IMR-90 (cell line): ENCODE data around the gene KLHL2. TPM values are rescaled to one million over a fixed set of nuclear protein-coding genes. Genes with fewer than 3 reads are reported as not detected.

ENCODE experiments used
- ATAC-seq: fragments of 200-7000 bp; cut with Tn5 transposase; 2 replicates; pipeline ENCODE4 v1.9.1; 2020; ENCODE audit warnings: low read depth, mild to moderate bottlenecking, moderate library complexity
- BruUV-seq: library from RNA; stranded (reverse); fragments of 400-500 nt; replicated peaks from 2 replicates; lab custom pipeline; 2021; lab: Mats Ljungman, UMichigan
- CTCF ChIA-PET: fragments of 300-600 bp; formaldehyde crosslinking; extraction: SDS; loops from one replicate; lab custom pipeline; 2021; ENCODE audit warnings: antibody characterized with exemption; lab: Yijun Ruan, JAX
- POLR2A ChIA-PET: fragments of 300-600 bp; sonication (Branson Sonifier 250); formaldehyde crosslinking; loops from one replicate; lab custom pipeline; 2022; ENCODE audit warnings: antibody characterized with exemption; ENCODE audit not compliant: unreplicated experiment; lab: Charles Lee
- DNase-seq: peaks from one replicate; pipeline ENCODE4 v3.0.0; 2013
- H2AFZ ChIP-seq: replicated peaks from 2 replicates; pipeline ENCODE3; 2013; ENCODE audit warnings: low read length, mild to moderate bottlenecking; ENCODE audit not compliant: poor library complexity
- H2AK5ac ChIP-seq: 2 replicates; pipeline ENCODE4 v1.6.1; 2013; ENCODE audit warnings: low read depth, low read length, inconsistent platforms
- H2AK9ac ChIP-seq: replicated peaks from 2 replicates; pipeline ENCODE3; 2013; ENCODE audit warnings: mild to moderate bottlenecking, low read depth, low read length, moderate library complexity; ENCODE audit not compliant: poor library complexity
- H2BK120ac ChIP-seq: 2 replicates; pipeline ENCODE4 v1.6.1; 2013; ENCODE audit warnings: low read depth, low read length, inconsistent platforms
- H2BK15ac ChIP-seq: 3 replicates; pipeline ENCODE4 v1.6.1; 2013; ENCODE audit warnings: low read depth, low read length, inconsistent platforms
- H2BK20ac ChIP-seq: 2 replicates; pipeline ENCODE4 v1.6.1; 2013; ENCODE audit warnings: low read depth, mild to moderate bottlenecking, inconsistent platforms, low read length, moderate library complexity
- H2BK5ac ChIP-seq: 2 replicates; pipeline ENCODE4 v1.6.1; 2013; ENCODE audit warnings: mild to moderate bottlenecking, low read depth, low read length, inconsistent platforms; ENCODE audit not compliant: poor library complexity, severe bottlenecking
- H3K14ac ChIP-seq: replicated peaks from 2 replicates; pipeline ENCODE4 v1.6.1; 2013; ENCODE audit warnings: low read depth, low read length, inconsistent platforms
- H3K18ac ChIP-seq: 2 replicates; pipeline ENCODE4 v1.6.1; 2013; ENCODE audit warnings: low read depth, low read length, control low read depth
- H3K23ac ChIP-seq: 2 replicates; pipeline ENCODE4 v1.6.1; 2013; ENCODE audit warnings: low read depth, low read length, inconsistent platforms
- H3K27ac ChIP-seq: 2 replicates; pipeline ENCODE4 v1.5.1; 2013; ENCODE audit warnings: mild to moderate bottlenecking, control low read depth, low read length; ENCODE audit not compliant: insufficient read depth
- H3K27me3 ChIP-seq: 2 replicates; pipeline ENCODE4 v1.6.1; 2013; ENCODE audit warnings: low read length; ENCODE audit not compliant: control insufficient read depth, insufficient read depth
- H3K36me3 ChIP-seq: 2 replicates; pipeline ENCODE4 v1.6.1; 2013; ENCODE audit warnings: low read length, mixed read lengths; ENCODE audit not compliant: control insufficient read depth, insufficient read depth
- H3K4ac ChIP-seq: 2 replicates; pipeline ENCODE4 v1.6.1; 2013; ENCODE audit warnings: low read depth, low read length, inconsistent platforms
- H3K4me1 ChIP-seq: 2 replicates; pipeline ENCODE4 v1.6.1; 2013; ENCODE audit warnings: low read length, mixed read lengths; ENCODE audit not compliant: control insufficient read depth, insufficient read depth
- H3K4me2 ChIP-seq: 2 replicates; pipeline ENCODE4 v1.6.1; 2013; ENCODE audit warnings: low read depth, mild to moderate bottlenecking, control low read depth, low read length, moderate library complexity
- H3K4me3 ChIP-seq: 2 replicates; pipeline ENCODE4 v1.5.1; 2013; ENCODE audit warnings: low read depth, mild to moderate bottlenecking, control low read depth, low read length, moderate library complexity; ENCODE audit not compliant: insufficient read depth
- H3K56ac ChIP-seq: 2 replicates; pipeline ENCODE4 v1.6.1; 2013; ENCODE audit warnings: low read length, inconsistent platforms; ENCODE audit not compliant: insufficient read depth; ENCODE audit errors: extremely low read depth
- H3K79me1 ChIP-seq, 2 experiments: 2 replicates each; pipeline ENCODE4 v1.6.1; 2013; ENCODE audit warnings: low read length in 2 of 2, inconsistent platforms in 1 of 2, low read depth in 1 of 2
- H3K9ac ChIP-seq: 2 replicates; pipeline ENCODE4 v1.6.1; 2013; ENCODE audit warnings: low read depth, low read length, control low read depth
- H3K9me1 ChIP-seq: 2 replicates; pipeline ENCODE4 v1.6.1; 2013; ENCODE audit warnings: low read length, inconsistent platforms; ENCODE audit not compliant: insufficient read depth
- H3K9me3 ChIP-seq: 2 replicates; pipeline ENCODE4 v1.6.1; 2013; ENCODE audit warnings: low read length; ENCODE audit not compliant: control insufficient read depth, insufficient read depth
- H4K20me1 ChIP-seq: 2 replicates; pipeline ENCODE4 v1.6.1; 2013; ENCODE audit warnings: low read length, inconsistent platforms; ENCODE audit not compliant: insufficient read depth
- H4K5ac ChIP-seq: 2 replicates; pipeline ENCODE4 v1.6.1; 2013; ENCODE audit warnings: mild to moderate bottlenecking, low read depth, low read length, control low read depth
- H4K8ac ChIP-seq, 2 experiments: 2 replicates each; pipeline ENCODE4 v1.6.1; 2013; ENCODE audit warnings: low read depth in 2 of 2, low read length in 2 of 2, control low read depth in 1 of 2, inconsistent platforms in 1 of 2
- H4K91ac ChIP-seq: 2 replicates; pipeline ENCODE4 v1.6.1; 2013; ENCODE audit warnings: low read depth, low read length, inconsistent platforms; ENCODE audit not compliant: insufficient read depth
- BHLHE40 ChIP-seq: fragments of 150-350 bp; IDR thresholded peaks from 2 replicates; pipeline ENCODE4 v1.6.1; 2016; ENCODE audit warnings: mild to moderate bottlenecking, low read depth, low read length
- CEBPB ChIP-seq: IDR thresholded peaks from 2 replicates; pipeline ENCODE4 v1.6.1; 2012; ENCODE audit warnings: low read depth, low read length, improper control_type of control experiment
- MAFK ChIP-seq: IDR thresholded peaks from 2 replicates; pipeline ENCODE4 v1.6.1; 2012; ENCODE audit warnings: low read depth, low read length, improper control_type of control experiment
- MAZ ChIP-seq: IDR thresholded peaks from 2 replicates; pipeline ENCODE4 v1.6.1; 2012; ENCODE audit warnings: low read depth, mild to moderate bottlenecking, low read length, improper control_type of control experiment, moderate library complexity, borderline replicate concordance
- MXI1 ChIP-seq: IDR thresholded peaks from 2 replicates; pipeline ENCODE4 v1.6.1; 2012; ENCODE audit warnings: low read depth, mild to moderate bottlenecking, low read length, moderate library complexity, borderline replicate concordance
- NFE2L2 ChIP-seq: fragments of 150-350 bp; IDR thresholded peaks from 2 replicates; pipeline ENCODE4 v1.6.1; 2016; ENCODE audit warnings: low read depth, mild to moderate bottlenecking, low read length
- RAD21 ChIP-seq: IDR thresholded peaks from 2 replicates; pipeline ENCODE4 v1.6.1; 2012; ENCODE audit warnings: low read length, improper control_type of control experiment
- RCOR1 ChIP-seq: IDR thresholded peaks from 2 replicates; pipeline ENCODE4 v1.6.1; 2012; ENCODE audit warnings: mild to moderate bottlenecking, low read length, improper control_type of control experiment; ENCODE audit not compliant: insufficient replicate concordance
- RFX5 ChIP-seq: IDR thresholded peaks from 2 replicates; pipeline ENCODE4 v1.8.0; 2012; ENCODE audit warnings: low read depth, mild to moderate bottlenecking, low read length, moderate library complexity
- WGBS, 2 experiments: methylation state at CpG; one replicate each; pipeline versions ENCODE4 v1.1.5 to v1.1.7; 2013; ENCODE audit warnings: missing lambda C conversion rate in 2 of 2; ENCODE audit not compliant: insufficient read length in 1 of 2; ENCODE audit errors: extremely low coverage in 2 of 2; 5-methylcytosine and 5-hydroxymethylcytosine counted together
- dilution Hi-C: fragments of 300-500 bp; cut with HindIII; formaldehyde crosslinking; loops from one replicate; pipeline ENCODE4 v1.14.3; 2018; ENCODE audit warnings: low sequenced_read_pairs; ENCODE audit not compliant: unreplicated experiment
- in situ Hi-C: fragments of 300-500 bp; cut with MboI; formaldehyde crosslinking; loops from 3 replicates; pipeline ENCODE4 v1.14.3; 2019; ENCODE audit warnings: low sequenced_read_pairs, inconsistent platforms, mixed read lengths
- intact Hi-C: fragments of 100-400 bp; cut with micrococcal nuclease; formaldehyde crosslinking; loops from 2 replicates; pipeline ENCODE4 v1.10.0; 2022
- polyA plus RNA-seq, 3 experiments: library from polyadenylated mRNA; depleted of rRNA; stranded (reverse); fragments of >200 nt; gene quantifications; 2 replicates each; pipeline ENCODE4 v1.2.3, GENCODE V29; 2012; ENCODE audit warnings: low replicate concordance in 1 of 3
- total RNA-seq: library from RNA; depleted of rRNA; stranded (reverse); fragments of >200 nt; gene quantifications from 2 replicates; pipeline ENCODE4 v1.2.3, GENCODE V29; 2012
- TF ChIP-seq, protein P1 (sequence below): conservative IDR thresholded peaks from 2 replicates; pipeline ENCODE4 v1.5.1; 2012; ENCODE audit warnings: mild to moderate bottlenecking, low read depth, low read length, improper control_type of control experiment
- TF ChIP-seq, protein P2 (sequence below): fragments of 150-350 bp; IDR thresholded peaks from 2 replicates; pipeline ENCODE4 v1.6.1; 2017; ENCODE audit warnings: mild to moderate bottlenecking, antibody characterized with exemption, low read length, low read depth

KLHL2 gene
- total and polyA plus RNA-seq, 2 of the 4 experiments (the other 2 are of a cell fraction), result 11.0 to 12.4 TPM

DNA sequence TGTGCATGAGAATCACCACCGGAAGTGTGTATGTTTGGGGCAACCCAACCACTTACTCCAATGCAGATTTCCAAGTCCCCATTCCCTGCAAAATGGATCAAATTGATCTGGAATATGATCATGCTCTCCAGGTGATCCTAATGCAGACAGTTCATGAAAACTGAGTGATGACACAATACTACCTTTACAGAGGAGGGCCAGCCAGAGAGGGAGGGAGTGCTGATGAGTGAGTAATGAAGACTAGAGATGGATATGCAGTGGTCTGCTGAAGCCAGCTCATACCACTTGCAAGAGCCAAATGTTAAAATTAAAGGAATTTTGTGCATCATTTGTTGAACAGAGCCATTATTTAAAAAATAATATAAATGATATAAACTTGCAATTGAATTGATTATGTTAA is 161.2 kb downstream of the KLHL2 start:
- intact Hi-C loops, result no loop called here

More for the DNA sequence above, 161.2 kb downstream of the KLHL2 start:
- DNase-seq (no peak), ATAC-seq (no peak)
- dilution Hi-C loops (no loop called here), in situ Hi-C loops (no loop called here)
- Histone ChIP-seq H4K8ac (no peak overlapping the region), H2BK15ac (no peak overlapping the region), H4K20me1 (no peaks in the 10 kb centered on the region), H3K27me3 (no peaks in the 10 kb centered on the region), H3K4me1 (no peaks in the 10 kb centered on the region), H2AFZ (no peak overlapping the region), H3K14ac (no peak overlapping the region), H4K91ac (no peak overlapping the region), H2AK5ac (no peak overlapping the region), H2BK20ac (no peak overlapping the region), H2BK120ac (no peak overlapping the region), H2BK5ac (no peak overlapping the region), H3K9ac (no peak overlapping the region), H3K23ac (no peak overlapping the region), H3K56ac (no peak overlapping the region), H2AK9ac (no peak overlapping the region), H3K9me1 (no peaks in the 10 kb centered on the region), H3K79me1 (no peaks in the 10 kb centered on the region), H3K36me3 (no peaks in the 10 kb centered on the region), H3K4me2 (no peak overlapping the region), H4K5ac (no peak overlapping the region), H3K27ac (no peak overlapping the region), H3K4me3 (no peak overlapping the region), H3K18ac (no peak overlapping the region), H3K9me3 (no peaks in the 10 kb centered on the region), H3K4ac (no peak overlapping the region)
- ChIA-PET POLR2A (no interaction called here), CTCF (no interaction called here)
- no TSS peak for BruUV-seq
- WGBS, 2 experiments, result 89% methylated on average over 1 of the region's 1 CpG; no CpG with 5 or more reads in 1 of the 2 experiments
- TF ChIP-seq, protein P1, sequence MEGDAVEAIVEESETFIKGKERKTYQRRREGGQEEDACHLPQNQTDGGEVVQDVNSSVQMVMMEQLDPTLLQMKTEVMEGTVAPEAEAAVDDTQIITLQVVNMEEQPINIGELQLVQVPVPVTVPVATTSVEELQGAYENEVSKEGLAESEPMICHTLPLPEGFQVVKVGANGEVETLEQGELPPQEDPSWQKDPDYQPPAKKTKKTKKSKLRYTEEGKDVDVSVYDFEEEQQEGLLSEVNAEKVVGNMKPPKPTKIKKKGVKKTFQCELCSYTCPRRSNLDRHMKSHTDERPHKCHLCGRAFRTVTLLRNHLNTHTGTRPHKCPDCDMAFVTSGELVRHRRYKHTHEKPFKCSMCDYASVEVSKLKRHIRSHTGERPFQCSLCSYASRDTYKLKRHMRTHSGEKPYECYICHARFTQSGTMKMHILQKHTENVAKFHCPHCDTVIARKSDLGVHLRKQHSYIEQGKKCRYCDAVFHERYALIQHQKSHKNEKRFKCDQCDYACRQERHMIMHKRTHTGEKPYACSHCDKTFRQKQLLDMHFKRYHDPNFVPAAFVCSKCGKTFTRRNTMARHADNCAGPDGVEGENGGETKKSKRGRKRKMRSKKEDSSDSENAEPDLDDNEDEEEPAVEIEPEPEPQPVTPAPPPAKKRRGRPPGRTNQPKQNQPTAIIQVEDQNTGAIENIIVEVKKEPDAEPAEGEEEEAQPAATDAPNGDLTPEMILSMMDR, result no peak
- TF ChIP-seq MAZ, result no peak
- no peak for TF ChIP-seq BHLHE40
- no peak for TF ChIP-seq NFE2L2
- TF ChIP-seq, protein P2, sequence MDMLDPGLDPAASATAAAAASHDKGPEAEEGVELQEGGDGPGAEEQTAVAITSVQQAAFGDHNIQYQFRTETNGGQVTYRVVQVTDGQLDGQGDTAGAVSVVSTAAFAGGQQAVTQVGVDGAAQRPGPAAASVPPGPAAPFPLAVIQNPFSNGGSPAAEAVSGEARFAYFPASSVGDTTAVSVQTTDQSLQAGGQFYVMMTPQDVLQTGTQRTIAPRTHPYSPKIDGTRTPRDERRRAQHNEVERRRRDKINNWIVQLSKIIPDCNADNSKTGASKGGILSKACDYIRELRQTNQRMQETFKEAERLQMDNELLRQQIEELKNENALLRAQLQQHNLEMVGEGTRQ, result no peak
- TF ChIP-seq RFX5, result no peak
- no peak for TF ChIP-seq RCOR1
- no peak for TF ChIP-seq CEBPB
- no peak for TF ChIP-seq MXI1
- TF ChIP-seq RAD21, result no peak
- no peak for TF ChIP-seq MAFK
